IMR-90 (cell line): ENCODE data around the gene ZDHHC14. TPM values are rescaled to one million over a fixed set of nuclear protein-coding genes. Genes with fewer than 3 reads are reported as not detected.

ENCODE experiments used
- ATAC-seq: fragments of 200-7000 bp; cut with Tn5 transposase; 2 replicates; pipeline ENCODE4 v1.9.1; 2020; ENCODE audit warnings: low read depth, mild to moderate bottlenecking, moderate library complexity
- BruUV-seq: library from RNA; stranded (reverse); fragments of 400-500 nt; replicated peaks from 2 replicates; lab custom pipeline; 2021; lab: Mats Ljungman, UMichigan
- CTCF ChIA-PET: fragments of 300-600 bp; formaldehyde crosslinking; extraction: SDS; loops from one replicate; lab custom pipeline; 2021; ENCODE audit warnings: antibody characterized with exemption; lab: Yijun Ruan, JAX
- POLR2A ChIA-PET: fragments of 300-600 bp; sonication (Branson Sonifier 250); formaldehyde crosslinking; loops from one replicate; lab custom pipeline; 2022; ENCODE audit warnings: antibody characterized with exemption; ENCODE audit not compliant: unreplicated experiment; lab: Charles Lee
- DNase-seq: peaks from one replicate; pipeline ENCODE4 v3.0.0; 2013
- H2AFZ ChIP-seq: replicated peaks from 2 replicates; pipeline ENCODE3; 2013; ENCODE audit warnings: low read length, mild to moderate bottlenecking; ENCODE audit not compliant: poor library complexity
- H2AK5ac ChIP-seq: 2 replicates; pipeline ENCODE4 v1.6.1; 2013; ENCODE audit warnings: low read depth, low read length, inconsistent platforms
- H2AK9ac ChIP-seq: replicated peaks from 2 replicates; pipeline ENCODE3; 2013; ENCODE audit warnings: mild to moderate bottlenecking, low read depth, low read length, moderate library complexity; ENCODE audit not compliant: poor library complexity
- H2BK120ac ChIP-seq: 2 replicates; pipeline ENCODE4 v1.6.1; 2013; ENCODE audit warnings: low read depth, low read length, inconsistent platforms
- H2BK15ac ChIP-seq: 3 replicates; pipeline ENCODE4 v1.6.1; 2013; ENCODE audit warnings: low read depth, low read length, inconsistent platforms
- H2BK20ac ChIP-seq: 2 replicates; pipeline ENCODE4 v1.6.1; 2013; ENCODE audit warnings: low read depth, mild to moderate bottlenecking, inconsistent platforms, low read length, moderate library complexity
- H2BK5ac ChIP-seq: 2 replicates; pipeline ENCODE4 v1.6.1; 2013; ENCODE audit warnings: mild to moderate bottlenecking, low read depth, low read length, inconsistent platforms; ENCODE audit not compliant: poor library complexity, severe bottlenecking
- H3K14ac ChIP-seq: replicated peaks from 2 replicates; pipeline ENCODE4 v1.6.1; 2013; ENCODE audit warnings: low read depth, low read length, inconsistent platforms
- H3K18ac ChIP-seq: 2 replicates; pipeline ENCODE4 v1.6.1; 2013; ENCODE audit warnings: low read depth, low read length, control low read depth
- H3K23ac ChIP-seq: 2 replicates; pipeline ENCODE4 v1.6.1; 2013; ENCODE audit warnings: low read depth, low read length, inconsistent platforms
- H3K27ac ChIP-seq: 2 replicates; pipeline ENCODE4 v1.5.1; 2013; ENCODE audit warnings: mild to moderate bottlenecking, control low read depth, low read length; ENCODE audit not compliant: insufficient read depth
- H3K27me3 ChIP-seq: 2 replicates; pipeline ENCODE4 v1.6.1; 2013; ENCODE audit warnings: low read length; ENCODE audit not compliant: control insufficient read depth, insufficient read depth
- H3K36me3 ChIP-seq: 2 replicates; pipeline ENCODE4 v1.6.1; 2013; ENCODE audit warnings: low read length, mixed read lengths; ENCODE audit not compliant: control insufficient read depth, insufficient read depth
- H3K4ac ChIP-seq: 2 replicates; pipeline ENCODE4 v1.6.1; 2013; ENCODE audit warnings: low read depth, low read length, inconsistent platforms
- H3K4me1 ChIP-seq: 2 replicates; pipeline ENCODE4 v1.6.1; 2013; ENCODE audit warnings: low read length, mixed read lengths; ENCODE audit not compliant: control insufficient read depth, insufficient read depth
- H3K4me2 ChIP-seq: 2 replicates; pipeline ENCODE4 v1.6.1; 2013; ENCODE audit warnings: low read depth, mild to moderate bottlenecking, control low read depth, low read length, moderate library complexity
- H3K4me3 ChIP-seq: 2 replicates; pipeline ENCODE4 v1.5.1; 2013; ENCODE audit warnings: low read depth, mild to moderate bottlenecking, control low read depth, low read length, moderate library complexity; ENCODE audit not compliant: insufficient read depth
- H3K56ac ChIP-seq: 2 replicates; pipeline ENCODE4 v1.6.1; 2013; ENCODE audit warnings: low read length, inconsistent platforms; ENCODE audit not compliant: insufficient read depth; ENCODE audit errors: extremely low read depth
- H3K79me1 ChIP-seq, 2 experiments: 2 replicates each; pipeline ENCODE4 v1.6.1; 2013; ENCODE audit warnings: low read length in 2 of 2, inconsistent platforms in 1 of 2, low read depth in 1 of 2
- H3K9ac ChIP-seq: 2 replicates; pipeline ENCODE4 v1.6.1; 2013; ENCODE audit warnings: low read depth, low read length, control low read depth
- H3K9me1 ChIP-seq: 2 replicates; pipeline ENCODE4 v1.6.1; 2013; ENCODE audit warnings: low read length, inconsistent platforms; ENCODE audit not compliant: insufficient read depth
- H3K9me3 ChIP-seq: 2 replicates; pipeline ENCODE4 v1.6.1; 2013; ENCODE audit warnings: low read length; ENCODE audit not compliant: control insufficient read depth, insufficient read depth
- H4K20me1 ChIP-seq: 2 replicates; pipeline ENCODE4 v1.6.1; 2013; ENCODE audit warnings: low read length, inconsistent platforms; ENCODE audit not compliant: insufficient read depth
- H4K5ac ChIP-seq: 2 replicates; pipeline ENCODE4 v1.6.1; 2013; ENCODE audit warnings: mild to moderate bottlenecking, low read depth, low read length, control low read depth
- H4K8ac ChIP-seq, 2 experiments: 2 replicates each; pipeline ENCODE4 v1.6.1; 2013; ENCODE audit warnings: low read depth in 2 of 2, low read length in 2 of 2, control low read depth in 1 of 2, inconsistent platforms in 1 of 2
- H4K91ac ChIP-seq: 2 replicates; pipeline ENCODE4 v1.6.1; 2013; ENCODE audit warnings: low read depth, low read length, inconsistent platforms; ENCODE audit not compliant: insufficient read depth
- CTCF ChIP-seq: conservative IDR thresholded peaks from 2 replicates; pipeline ENCODE4 v1.5.1; 2012; ENCODE audit warnings: mild to moderate bottlenecking, low read depth, low read length, improper control_type of control experiment
- FOS ChIP-seq: fragments of 150-350 bp; IDR thresholded peaks from 2 replicates; pipeline ENCODE4 v1.6.1; 2016; ENCODE audit warnings: low read depth, low read length
- MAZ ChIP-seq: IDR thresholded peaks from 2 replicates; pipeline ENCODE4 v1.6.1; 2012; ENCODE audit warnings: low read depth, mild to moderate bottlenecking, low read length, improper control_type of control experiment, moderate library complexity, borderline replicate concordance
- NFE2L2 ChIP-seq: fragments of 150-350 bp; IDR thresholded peaks from 2 replicates; pipeline ENCODE4 v1.6.1; 2016; ENCODE audit warnings: low read depth, mild to moderate bottlenecking, low read length
- POLR2A ChIP-seq: IDR thresholded peaks from 2 replicates; pipeline ENCODE4 v1.6.1; 2012; ENCODE audit warnings: mild to moderate bottlenecking, low read depth, low read length
- RCOR1 ChIP-seq: IDR thresholded peaks from 2 replicates; pipeline ENCODE4 v1.6.1; 2012; ENCODE audit warnings: mild to moderate bottlenecking, low read length, improper control_type of control experiment; ENCODE audit not compliant: insufficient replicate concordance
- RFX5 ChIP-seq: IDR thresholded peaks from 2 replicates; pipeline ENCODE4 v1.8.0; 2012; ENCODE audit warnings: low read depth, mild to moderate bottlenecking, low read length, moderate library complexity
- WGBS, 2 experiments: methylation state at CpG; one replicate each; pipeline versions ENCODE4 v1.1.5 to v1.1.7; 2013; ENCODE audit warnings: missing lambda C conversion rate in 2 of 2; ENCODE audit not compliant: insufficient read length in 1 of 2; ENCODE audit errors: extremely low coverage in 2 of 2; 5-methylcytosine and 5-hydroxymethylcytosine counted together
- dilution Hi-C: fragments of 300-500 bp; cut with HindIII; formaldehyde crosslinking; loops from one replicate; pipeline ENCODE4 v1.14.3; 2018; ENCODE audit warnings: low sequenced_read_pairs; ENCODE audit not compliant: unreplicated experiment
- in situ Hi-C: fragments of 300-500 bp; cut with MboI; formaldehyde crosslinking; loops from 3 replicates; pipeline ENCODE4 v1.14.3; 2019; ENCODE audit warnings: low sequenced_read_pairs, inconsistent platforms, mixed read lengths
- intact Hi-C: fragments of 100-400 bp; cut with micrococcal nuclease; formaldehyde crosslinking; loops from 2 replicates; pipeline ENCODE4 v1.10.0; 2022
- polyA plus RNA-seq, 3 experiments: library from polyadenylated mRNA; depleted of rRNA; stranded (reverse); fragments of >200 nt; gene quantifications; 2 replicates each; pipeline ENCODE4 v1.2.3, GENCODE V29; 2012; ENCODE audit warnings: low replicate concordance in 1 of 3
- total RNA-seq: library from RNA; depleted of rRNA; stranded (reverse); fragments of >200 nt; gene quantifications from 2 replicates; pipeline ENCODE4 v1.2.3, GENCODE V29; 2012

The ZDHHC14 gene
- total and polyA plus RNA-seq, 2 of the 4 experiments (the other 2 are of a cell fraction) = 0.90 to 2.0 TPM

- no peak overlapping the region for H3K4me3 ChIP-seq
- H3K56ac ChIP-seq = no peak overlapping the region
- CTCF ChIA-PET = no interaction called here
- H3K79me1 ChIP-seq = no peaks in the 10 kb centered on the region
- POLR2A ChIA-PET = no interaction called here
- no peak overlapping the region for H2AFZ ChIP-seq
- H2BK5ac ChIP-seq = no peak overlapping the region
- no peak overlapping the region for H4K91ac ChIP-seq
- no peak overlapping the region for H4K5ac ChIP-seq
- no peaks in the 10 kb centered on the region for H4K20me1 ChIP-seq
- 10% methylated on average over 2 of the region's 6 CpGs; no CpG with 5 or more reads in 1 of the 2 experiments for WGBS, 2 experiments
- ATAC-seq (peak; percentile 38), DNase-seq (peak; percentile 11)
- in situ Hi-C loops = no loop called here
- no peak overlapping the region for H2BK15ac ChIP-seq
- peaks cover 3% of the 10 kb centered on the region; the same call in 1 of the 2 replicates for H3K4me1 ChIP-seq
- no peak overlapping the region for H2AK9ac ChIP-seq
- no peak overlapping the region for H2BK20ac ChIP-seq
- H3K27ac ChIP-seq = no peak overlapping the region
- H3K4me2 ChIP-seq = peak overlapping the region; percentile 37; the same call in 1 of the 2 replicates
- TF ChIP-seq POLR2A = no peak
- no peak for TF ChIP-seq RCOR1
- TF ChIP-seq NFE2L2 = no peak
- TF ChIP-seq FOS = no peak
- TF ChIP-seq MAZ = no peak
- no peak for TF ChIP-seq RFX5
- no peak for TF ChIP-seq CTCF
- no peaks in the 10 kb centered on the region for H3K9me3 ChIP-seq
- no peak overlapping the region for H3K14ac ChIP-seq
- H3K4ac ChIP-seq = no peak overlapping the region
- BruUV-seq = no TSS peak
- no peaks in the 10 kb centered on the region for H3K9me1 ChIP-seq
- dilution Hi-C loops = no loop called here
- H2BK120ac ChIP-seq = no peak overlapping the region
- intact Hi-C loops = no loop called here
- H2AK5ac ChIP-seq = no peak overlapping the region
- no peak overlapping the region for H4K8ac ChIP-seq
- H3K9ac ChIP-seq = no peak overlapping the region
- H3K36me3 ChIP-seq = no peaks in the 10 kb centered on the region
- H3K23ac ChIP-seq = no peak overlapping the region
- no peaks in the 10 kb centered on the region for H3K27me3 ChIP-seq
- H3K18ac ChIP-seq = no peak overlapping the region
These were observed 57.7 kb downstream of the ZDHHC14 start for GRCh38 chr6:157438611-157439111.
